Measurements from ENCODE around the gene CHST3.
"Not testable (repeated sequence)": the region's sequence is repeated elsewhere in the genome, so short reads cannot be mapped to it uniquely, and the experiment has no call there.

Gene CHST3

DNA sequence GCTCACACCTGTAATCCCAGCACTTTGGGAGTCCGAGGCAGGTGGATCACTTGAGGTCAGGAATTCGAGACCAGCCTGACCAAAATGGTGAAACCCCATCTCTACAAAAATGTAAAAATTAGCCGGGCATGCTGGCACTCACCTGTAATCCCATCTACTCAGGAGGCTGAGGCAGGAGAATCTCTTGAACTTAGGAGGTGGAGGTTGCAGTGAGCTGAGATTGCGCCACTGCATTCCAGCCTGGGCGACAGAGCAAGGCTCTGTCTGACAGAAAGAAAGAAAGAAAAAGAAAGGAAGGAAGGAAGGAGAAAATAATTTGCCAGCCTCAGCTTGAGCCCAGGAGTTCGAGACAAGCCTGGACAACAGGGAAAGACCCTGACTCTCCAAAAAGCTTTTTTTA lies 24.7 kb downstream of the CHST3 start:
- DNase-seq (ENCODE audit: low read depth in 2 of 2): not testable (repeated sequence)

DNA sequence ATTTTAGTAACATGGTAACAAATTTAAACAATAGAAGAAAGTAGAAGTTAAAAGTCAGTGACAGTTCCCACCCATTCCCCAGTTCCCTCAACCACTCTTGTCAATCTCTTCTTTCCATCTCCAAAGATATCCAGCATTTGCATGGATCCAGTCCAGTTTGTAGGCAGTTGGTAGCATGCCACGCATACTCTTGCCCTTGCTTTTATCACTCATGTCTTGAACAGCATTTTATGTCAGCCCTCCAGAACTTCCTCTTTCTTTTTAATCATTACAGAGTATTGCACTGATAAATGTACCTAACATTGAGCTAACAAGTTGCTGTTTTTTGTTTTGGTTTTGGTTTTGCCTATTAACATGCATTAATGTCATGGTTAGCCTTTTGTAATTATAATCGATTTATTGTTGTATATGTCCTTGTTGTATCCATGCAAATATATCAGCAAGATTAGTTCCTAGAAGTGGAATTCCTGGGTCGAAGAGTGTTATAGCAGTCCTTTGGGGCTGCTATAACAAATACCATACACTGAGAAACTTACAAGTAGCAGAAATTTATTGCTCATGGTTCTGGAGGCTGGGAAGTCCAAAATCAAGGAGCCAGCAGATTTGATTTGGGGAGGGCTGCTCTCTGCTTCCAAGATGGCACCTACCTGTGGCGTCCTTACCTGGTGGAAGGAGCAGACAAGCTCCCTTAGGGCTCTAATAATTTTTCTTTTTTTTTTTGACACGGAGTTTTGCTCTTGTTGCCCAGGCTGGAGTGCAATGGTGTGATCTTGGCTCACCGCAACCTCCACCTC lies 25.7 kb downstream of the CHST3 start:
- no peak for DNase-seq (ENCODE audit: low read depth in 2 of 2)

DNA sequence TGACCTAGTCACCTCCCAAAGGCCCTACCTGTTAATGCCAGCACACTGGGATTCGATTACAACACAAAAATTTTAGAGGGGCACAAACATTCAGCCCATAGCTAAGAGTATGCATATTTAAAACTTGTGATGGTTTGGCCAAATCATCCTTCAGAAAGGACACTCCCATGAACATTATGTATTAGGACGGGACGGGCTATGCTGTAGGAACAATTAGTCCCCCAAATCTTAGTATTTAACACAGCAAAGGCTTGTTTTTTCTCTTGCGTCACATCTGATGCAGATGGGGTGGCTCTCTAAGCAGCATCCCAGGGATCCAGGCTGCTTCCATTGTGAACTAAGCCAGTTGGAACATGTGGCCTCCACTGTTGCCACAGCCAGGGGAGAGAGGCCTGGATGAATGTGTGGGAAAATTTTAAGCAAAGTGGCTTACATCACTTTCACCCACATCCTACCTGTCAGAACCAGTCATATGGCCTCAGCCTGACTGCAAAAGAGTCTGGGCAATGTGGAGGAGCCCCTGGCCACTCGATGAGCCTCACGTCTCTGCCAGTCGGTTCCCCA lies 26.6 kb downstream of the CHST3 start:
- DNase-seq (ENCODE audit: low read depth in 2 of 2): no peak

DNA sequence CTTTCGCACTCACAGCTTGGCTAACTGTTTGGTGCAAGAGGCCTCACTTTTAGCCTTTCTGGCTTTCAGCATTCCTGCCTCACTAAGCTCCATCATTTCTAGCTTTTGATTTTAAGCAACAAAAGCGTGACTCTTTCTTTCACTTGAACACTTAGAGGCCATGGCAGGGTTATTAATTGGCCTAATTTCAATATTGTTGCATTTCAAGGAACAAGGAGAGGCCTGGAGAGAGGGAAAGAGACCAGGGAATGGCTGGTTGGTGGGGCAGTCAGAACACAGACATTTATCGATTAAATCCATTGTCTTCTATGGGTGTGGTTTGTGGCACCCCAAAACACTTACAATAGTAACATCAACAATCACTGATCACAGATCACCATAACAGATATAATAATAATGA lies 31.3 kb downstream of the CHST3 start:
- no peak for DNase-seq (ENCODE audit: low read depth in 2 of 2)

GRCh38 chr10:71995887-71996575 lies 31.8 kb downstream of the CHST3 start:
- DNase-seq (ENCODE audit: low read depth in 2 of 2): no peak

DNA sequence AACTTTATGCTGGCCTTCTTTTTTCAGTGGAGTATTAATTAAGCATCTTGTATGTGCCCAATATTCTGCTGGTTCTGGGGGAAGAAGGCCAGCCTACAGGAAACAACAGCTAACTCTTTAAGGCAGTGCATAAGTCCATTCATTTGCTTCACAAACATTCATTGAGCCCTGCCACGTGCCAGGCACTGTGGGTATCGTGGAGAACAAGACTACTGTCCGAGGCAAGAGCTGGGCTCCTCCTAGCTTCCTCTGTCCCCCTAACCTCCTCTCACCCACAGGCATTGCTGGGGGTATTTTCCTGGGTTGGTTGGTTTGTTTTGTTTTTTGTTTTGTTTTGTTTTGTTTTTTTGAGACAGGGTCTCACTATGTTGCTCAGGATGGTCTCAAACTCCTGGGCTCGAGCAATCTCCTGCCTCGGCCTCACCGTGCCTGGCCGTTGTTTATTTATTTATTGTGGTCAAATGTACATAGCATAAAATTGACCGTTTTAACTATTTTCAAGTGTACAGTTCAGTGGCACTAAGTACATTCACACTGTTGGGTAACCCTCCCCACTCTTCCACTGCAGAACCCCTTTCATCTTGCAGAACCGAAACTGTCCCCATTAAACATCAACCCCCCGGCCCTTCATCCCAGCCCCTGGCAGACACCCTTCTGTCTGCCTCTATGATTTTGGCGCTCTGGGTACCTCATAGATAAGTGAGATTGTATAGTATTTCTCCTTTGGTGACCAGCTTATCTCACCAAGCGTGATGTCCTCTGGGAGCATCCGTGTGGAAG lies 32.6 kb downstream of the CHST3 start:
- no peak for DNase-seq (ENCODE audit: low read depth in 2 of 2)

DNA sequence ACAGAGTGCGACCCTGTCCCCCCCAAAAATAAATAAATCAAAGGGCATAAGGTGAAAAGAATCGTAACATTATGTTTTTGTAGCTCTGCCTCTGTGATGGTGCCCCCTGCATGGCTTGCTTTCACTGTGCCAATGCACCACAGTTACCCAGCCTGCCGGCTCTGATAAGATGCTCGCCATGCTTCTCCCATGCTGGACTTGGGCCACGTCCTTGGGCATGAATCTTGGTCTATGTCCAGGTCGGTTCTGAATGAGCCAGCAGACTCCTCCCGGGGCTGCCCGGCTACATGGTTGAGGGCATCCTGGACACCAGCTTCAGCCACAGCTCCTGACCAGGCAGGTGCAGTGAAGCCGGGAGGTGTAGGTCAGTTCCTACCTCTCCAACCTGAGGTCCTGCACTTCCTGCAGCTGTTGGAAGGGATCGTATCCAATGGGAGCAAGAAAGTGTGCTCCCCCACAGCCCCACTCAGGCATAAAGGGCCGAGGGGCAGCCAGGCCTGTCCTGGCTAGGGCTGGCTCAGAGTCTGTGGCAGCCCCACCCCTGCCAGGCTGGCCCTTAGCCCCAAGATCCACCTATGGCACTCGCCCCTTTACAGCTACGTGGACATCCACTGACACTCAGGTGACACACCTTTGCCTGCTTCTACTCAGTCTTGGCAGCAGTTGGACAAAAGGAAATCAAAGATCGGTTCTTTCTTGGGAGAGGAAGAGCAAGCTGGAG lies 34.1 kb downstream of the CHST3 start:
- DNase-seq (ENCODE audit: low read depth in 2 of 2): no peak

- DNase-seq (ENCODE audit: low read depth in 2 of 2): no peak
These were observed 34.6 kb downstream of the CHST3 start for GRCh38 chr10:71998840-71999194.

GRCh38 chr10:71999360-72000072 lies 35.3 kb downstream of the CHST3 start:
- no peak for DNase-seq (ENCODE audit: low read depth in 2 of 2)

GRCh38 chr10:72000073-72001032 lies 36.2 kb downstream of the CHST3 start:
- DNase-seq (ENCODE audit: low read depth in 2 of 2): no peak

GRCh38 chr10:72001033-72001395 lies 36.8 kb downstream of the CHST3 start:
- no peak for DNase-seq (ENCODE audit: low read depth in 2 of 2)

GRCh38 chr10:72002354-72003295 lies 38.4 kb downstream of the CHST3 start:
- no peak for DNase-seq (ENCODE audit: low read depth in 2 of 2)

GRCh38 chr10:72006026-72006425 lies 41.8 kb downstream of the CHST3 start:
- no peak for DNase-seq (ENCODE audit: low read depth in 2 of 2)

GRCh38 chr10:72007246-72007892 lies 43.2 kb downstream of the CHST3 start:
- no peak for DNase-seq (ENCODE audit: low read depth in 2 of 2)

- DNase-seq (ENCODE audit: low read depth in 2 of 2): no peak
These were observed 44.1 kb downstream of the CHST3 start for GRCh38 chr10:72008096-72008981.

GRCh38 chr10:72009051-72009424 lies 44.8 kb downstream of the CHST3 start:
- DNase-seq (ENCODE audit: low read depth in 2 of 2): no peak

- no peak for DNase-seq (ENCODE audit: low read depth in 2 of 2)
These were observed 45.4 kb downstream of the CHST3 start for GRCh38 chr10:72009425-72010081.
